Hepatocyte (in vitro differentiated cells): ENCODE results near the gene UGGT1. TPM values are rescaled to one million over a fixed set of nuclear protein-coding genes. Genes with fewer than 3 reads are reported as not detected.
A peak's percentile ranks its signal among the peaks of the same experiment; 100 is the strongest.

Source experiments
- DNase-seq: peaks from one replicate; pipeline ENCODE4 v3.0.0-alpha.2; 2016; ENCODE audit warnings: low spot score
- H2AFZ ChIP-seq: fragments of 200-600 bp; sonication (generic); 2 replicates; pipeline ENCODE4 v1.6.0; 2016; ENCODE audit warnings: antibody characterized with exemption, mild to moderate bottlenecking
- H3K27ac ChIP-seq: fragments of 200-600 bp; sonication (generic); 2 replicates; pipeline ENCODE4 v1.5.1; 2016; ENCODE audit warnings: mild to moderate bottlenecking
- H3K27me3 ChIP-seq: fragments of 200-600 bp; sonication (generic); 2 replicates; pipeline ENCODE4 v1.6.1; 2016
- H3K36me3 ChIP-seq: fragments of 200-600 bp; sonication (generic); replicated peaks from 2 replicates; pipeline ENCODE4 v1.5.1; 2016; ENCODE audit warnings: low read depth; ENCODE audit not compliant: insufficient read depth
- H3K4me1 ChIP-seq: fragments of 200-600 bp; sonication (generic); 2 replicates; pipeline ENCODE4 v1.5.1; 2016; ENCODE audit warnings: mild to moderate bottlenecking, moderate library complexity; ENCODE audit not compliant: insufficient read depth
- H3K4me2 ChIP-seq: fragments of 200-600 bp; sonication (generic); 2 replicates; pipeline ENCODE4 v1.6.0; 2016
- H3K4me3 ChIP-seq: fragments of 200-600 bp; sonication (generic); 2 replicates; pipeline ENCODE4 v1.5.1; 2016; ENCODE audit warnings: mild to moderate bottlenecking
- H3K79me2 ChIP-seq: fragments of 200-600 bp; sonication (generic); 2 replicates; pipeline ENCODE4 v1.6.0; 2017; ENCODE audit warnings: mild to moderate bottlenecking
- H3K9me2 ChIP-seq: fragments of 200-600 bp; sonication (generic); replicated peaks from 2 replicates; pipeline ENCODE4 v1.6.0; 2017; ENCODE audit warnings: mild to moderate bottlenecking; ENCODE audit not compliant: insufficient read depth
- H3K9me3 ChIP-seq: fragments of 200-600 bp; sonication (generic); 2 replicates; pipeline ENCODE4 v1.5.1; 2016; ENCODE audit warnings: low read depth, mild to moderate bottlenecking
- H4K20me1 ChIP-seq: fragments of 200-600 bp; sonication (generic); 2 replicates; pipeline ENCODE4 v1.6.0; 2016; ENCODE audit warnings: mild to moderate bottlenecking; ENCODE audit not compliant: insufficient read depth, poor library complexity, severe bottlenecking
- EZH2 ChIP-seq: fragments of 200-600 bp; sonication (generic); IDR thresholded peaks from 2 replicates; pipeline ENCODE4 v1.6.1; 2016; ENCODE audit warnings: antibody characterized with exemption, mild to moderate bottlenecking, borderline replicate concordance
- EZH2phosphoT487 ChIP-seq: fragments of 200-600 bp; sonication (generic); IDR thresholded peaks from one replicate; pipeline ENCODE4 v1.6.1; 2018; ENCODE audit warnings: antibody characterized with exemption, mild to moderate bottlenecking, low read depth, moderate library complexity; ENCODE audit not compliant: unreplicated experiment, severe bottlenecking
- WGBS: methylation state at CpG from one replicate; pipeline ENCODE4 v1.1.6; 2016; ENCODE audit warnings: low lambda C conversion rate; ENCODE audit errors: missing lambda C conversion rate; 5-methylcytosine and 5-hydroxymethylcytosine counted together
- polyA plus RNA-seq: library from polyadenylated mRNA; unstranded; fragments of >200 nt; fragmentation: Nextera tagmentation; extraction: Ambion mirVana; gene quantifications from 2 replicates; pipeline ENCODE4 v1.2.1, GENCODE V29; 2016
- total RNA-seq: library from RNA; depleted of rRNA; stranded (reverse); fragments of >200 nt; gene quantifications from 2 replicates; pipeline ENCODE4 v1.2.3, GENCODE V29; 2014
- TF ChIP-seq, protein P1 (sequence below): fragments of 200-600 bp; sonication (generic); IDR thresholded peaks from 2 replicates; pipeline ENCODE4 v1.5.1; 2016; ENCODE audit warnings: antibody characterized with exemption, mild to moderate bottlenecking; ENCODE audit not compliant: poor library complexity

The UGGT1 gene
- total and polyA plus RNA-seq, 2 experiments from 2014 or later = 6.8 to 49.7 TPM

DNA sequence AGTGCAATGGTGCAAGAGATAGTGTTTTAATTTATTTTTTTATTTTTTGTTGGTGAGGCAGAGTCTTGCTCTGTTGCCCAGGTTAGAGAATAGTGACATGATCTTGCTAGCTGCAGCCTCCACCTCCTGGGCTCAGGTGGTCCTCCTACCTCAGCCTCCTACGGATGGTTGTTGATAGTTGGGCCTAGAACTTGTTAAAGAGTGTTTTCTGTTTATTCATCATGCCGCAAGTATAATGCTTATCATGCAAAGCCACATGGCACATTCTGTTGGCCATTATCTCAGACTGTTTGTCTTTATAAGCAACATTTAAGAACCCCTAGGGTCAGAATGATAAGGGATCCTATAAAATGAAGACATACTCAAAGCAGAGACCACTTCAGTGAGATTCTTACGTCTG lies 1.7 kb downstream of the UGGT1 start:
- no peaks in the 10 kb centered on the region for H3K9me2 ChIP-seq
- H4K20me1 ChIP-seq = peaks cover 13% of the 10 kb centered on the region
- H2AFZ ChIP-seq = no peak overlapping the region
- H3K79me2 ChIP-seq = peaks cover 61% of the 10 kb centered on the region
- 76% methylated on average over 3 of the region's 3 CpGs for WGBS
- H3K4me3 ChIP-seq = no peak overlapping the region
- H3K4me2 ChIP-seq = peak overlapping the region; percentile 92
- no peaks in the 10 kb centered on the region for H3K36me3 ChIP-seq
- H3K27me3 ChIP-seq = no peaks in the 10 kb centered on the region
- no peak overlapping the region for H3K27ac ChIP-seq
- no peaks in the 10 kb centered on the region for H3K9me3 ChIP-seq
- no peak for DNase-seq
- TF ChIP-seq EZH2 = no peak
- TF ChIP-seq EZH2phosphoT487 = no peak
- TF ChIP-seq, protein P1, sequence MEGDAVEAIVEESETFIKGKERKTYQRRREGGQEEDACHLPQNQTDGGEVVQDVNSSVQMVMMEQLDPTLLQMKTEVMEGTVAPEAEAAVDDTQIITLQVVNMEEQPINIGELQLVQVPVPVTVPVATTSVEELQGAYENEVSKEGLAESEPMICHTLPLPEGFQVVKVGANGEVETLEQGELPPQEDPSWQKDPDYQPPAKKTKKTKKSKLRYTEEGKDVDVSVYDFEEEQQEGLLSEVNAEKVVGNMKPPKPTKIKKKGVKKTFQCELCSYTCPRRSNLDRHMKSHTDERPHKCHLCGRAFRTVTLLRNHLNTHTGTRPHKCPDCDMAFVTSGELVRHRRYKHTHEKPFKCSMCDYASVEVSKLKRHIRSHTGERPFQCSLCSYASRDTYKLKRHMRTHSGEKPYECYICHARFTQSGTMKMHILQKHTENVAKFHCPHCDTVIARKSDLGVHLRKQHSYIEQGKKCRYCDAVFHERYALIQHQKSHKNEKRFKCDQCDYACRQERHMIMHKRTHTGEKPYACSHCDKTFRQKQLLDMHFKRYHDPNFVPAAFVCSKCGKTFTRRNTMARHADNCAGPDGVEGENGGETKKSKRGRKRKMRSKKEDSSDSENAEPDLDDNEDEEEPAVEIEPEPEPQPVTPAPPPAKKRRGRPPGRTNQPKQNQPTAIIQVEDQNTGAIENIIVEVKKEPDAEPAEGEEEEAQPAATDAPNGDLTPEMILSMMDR = no peak
- peaks cover 10% of the 10 kb centered on the region for H3K4me1 ChIP-seq

DNA sequence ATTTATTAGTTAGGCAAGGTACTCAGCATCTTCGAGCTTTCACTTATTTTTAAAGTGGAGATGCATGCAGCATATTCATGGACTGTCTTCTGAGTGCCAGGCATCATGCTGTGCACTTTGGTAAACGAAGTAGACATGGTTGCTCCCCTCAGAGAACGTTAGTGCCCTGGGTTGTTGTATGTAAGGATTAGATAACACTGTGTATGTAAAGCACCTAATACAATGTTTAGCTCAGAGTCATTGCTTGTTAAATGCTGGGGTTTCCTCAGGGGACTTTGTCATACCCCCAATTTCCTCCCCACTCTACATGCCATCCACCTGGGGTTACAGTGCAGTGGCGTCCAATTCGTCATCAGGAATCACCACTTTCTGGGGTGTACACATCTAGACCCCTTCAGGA lies 2.8 kb downstream of the UGGT1 start:
- WGBS = 83% methylated on average over 5 of the region's 5 CpGs
- no peak overlapping the region for H3K4me2 ChIP-seq
- no peak for DNase-seq
- TF ChIP-seq EZH2 = no peak
- TF ChIP-seq, protein P1 = no peak
- TF ChIP-seq EZH2phosphoT487 = no peak
- H3K9me3 ChIP-seq = no peaks in the 10 kb centered on the region
- peaks cover 10% of the 10 kb centered on the region for H3K4me1 ChIP-seq
- H3K36me3 ChIP-seq = no peaks in the 10 kb centered on the region
- H3K27me3 ChIP-seq = no peaks in the 10 kb centered on the region
- H4K20me1 ChIP-seq = peaks cover 13% of the 10 kb centered on the region
- H3K27ac ChIP-seq = no peak overlapping the region
- no peak overlapping the region for H3K4me3 ChIP-seq
- no peak overlapping the region for H2AFZ ChIP-seq
- H3K9me2 ChIP-seq = no peaks in the 10 kb centered on the region
- H3K79me2 ChIP-seq = peaks cover 68% of the 10 kb centered on the region

DNA sequence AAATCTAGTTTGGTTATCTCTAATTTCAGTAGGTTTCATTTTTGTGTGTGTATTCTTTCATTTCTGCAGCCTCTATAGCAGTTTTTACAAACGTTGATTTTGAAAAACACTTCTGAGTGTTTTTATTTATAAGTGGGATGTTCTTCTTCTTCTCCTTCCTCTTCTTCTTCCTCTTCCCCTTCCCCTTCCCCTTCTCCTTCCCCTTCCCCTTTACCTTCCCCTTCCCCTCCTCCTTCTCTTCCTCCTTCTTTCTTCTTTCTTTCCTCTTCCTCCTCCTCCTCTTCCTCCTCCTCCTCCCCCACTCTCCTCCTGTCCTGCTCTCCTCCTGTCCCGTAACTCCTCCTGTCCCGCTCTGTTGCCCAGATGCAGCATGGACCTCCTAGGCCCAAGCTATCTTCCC lies 4.2 kb downstream of the UGGT1 start:
- TF ChIP-seq EZH2phosphoT487 (no peak), EZH2 (no peak)
- Histone ChIP-seq H3K4me2 (no peak overlapping the region), H4K20me1 (peaks cover 13% of the 10 kb centered on the region), H3K27ac (no peak overlapping the region), H3K9me2 (no peaks in the 10 kb centered on the region), H2AFZ (no peak overlapping the region), H3K79me2 (peaks cover 71% of the 10 kb centered on the region), H3K4me3 (no peak overlapping the region), H3K4me1 (peaks cover 10% of the 10 kb centered on the region), H3K9me3 (no peaks in the 10 kb centered on the region), H3K36me3 (no peaks in the 10 kb centered on the region), H3K27me3 (no peaks in the 10 kb centered on the region)
- 67% methylated on average over 3 of the region's 3 CpGs for WGBS
- no peak for DNase-seq

DNA sequence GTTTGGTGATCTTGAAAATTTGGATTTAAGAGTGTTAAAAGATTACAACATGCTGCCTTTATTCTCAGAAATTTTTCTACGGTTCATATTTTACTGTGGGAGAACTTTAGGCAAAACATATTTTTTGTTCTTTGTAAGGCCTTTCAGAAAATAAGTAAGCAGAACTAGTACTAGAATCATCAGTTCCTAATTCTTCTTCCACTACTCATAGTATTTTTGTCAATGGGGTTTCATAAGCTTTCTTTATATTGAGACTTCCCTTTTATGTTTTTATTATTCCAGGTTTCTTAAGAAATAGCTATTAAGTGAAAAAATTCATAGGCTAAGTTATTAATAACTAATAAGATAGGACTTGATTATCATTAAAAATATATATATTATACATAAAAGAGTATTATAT lies 12.4 kb downstream of the UGGT1 start:
- Histone ChIP-seq H2AFZ (no peak overlapping the region), H3K79me2 (peaks cover 18% of the 10 kb centered on the region), H3K4me2 (no peak overlapping the region), H3K36me3 (no peaks in the 10 kb centered on the region), H3K27me3 (no peaks in the 10 kb centered on the region), H3K27ac (no peak overlapping the region), H3K9me3 (no peaks in the 10 kb centered on the region), H3K4me1 (no peaks in the 10 kb centered on the region), H3K9me2 (no peaks in the 10 kb centered on the region), H4K20me1 (no peaks in the 10 kb centered on the region), H3K4me3 (no peak overlapping the region)
- WGBS = 93% methylated on average over 1 of the region's 1 CpG
- TF ChIP-seq EZH2 (no peak), EZH2phosphoT487 (no peak)
- TF ChIP-seq, protein P1 = no peak
- no peak for DNase-seq
